CD4-positive, alpha-beta T cell treated with Interleukin-21 for 1 hour (primary cell): ENCODE data around the gene AHNAK.

Experiments used
- DNase-seq: peaks from one replicate; pipeline ENCODE4 v3.0.0-alpha.2; 2020

Gene AHNAK

DNA sequence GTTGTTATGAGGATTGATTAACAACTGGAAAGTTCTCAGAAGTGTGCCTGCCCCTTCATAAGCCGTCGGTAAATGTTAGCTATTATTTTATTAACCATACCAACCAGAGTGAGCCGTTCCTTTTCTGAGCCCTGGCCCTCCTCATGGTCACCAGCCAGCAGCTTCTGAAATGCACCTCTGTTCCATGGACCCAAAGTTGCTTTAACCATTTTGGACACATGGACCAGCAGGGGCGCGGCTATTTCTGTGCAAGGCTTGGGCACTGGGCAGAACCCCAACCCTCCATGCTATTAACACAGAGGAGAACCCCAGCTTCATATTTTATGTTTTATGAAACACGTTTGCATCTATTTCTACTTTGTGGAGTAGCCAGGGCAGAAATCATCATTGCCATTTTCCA lies 146.3 kb downstream of the AHNAK start:
- DNase-seq: no peak

DNA sequence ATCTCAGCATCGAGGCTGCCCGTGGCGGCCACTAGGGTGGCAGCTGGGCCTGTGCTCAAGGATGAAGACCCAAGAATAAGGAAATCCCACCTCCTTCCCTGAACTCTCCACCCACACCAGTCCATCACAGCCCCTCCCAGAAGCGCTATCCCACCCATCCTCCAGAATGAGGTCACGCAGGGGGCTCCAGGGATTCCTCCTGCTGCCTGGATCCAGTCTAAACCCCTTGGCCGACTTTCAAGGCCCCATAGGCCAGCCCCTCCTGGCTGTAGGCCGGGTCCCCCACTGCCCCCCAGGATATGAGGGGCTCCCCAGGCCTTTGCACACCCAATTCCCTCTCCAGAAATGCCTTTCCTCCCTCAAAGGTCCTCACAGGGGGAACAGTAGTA lies 146.7 kb downstream of the AHNAK start:
- DNase-seq: no peak

DNA sequence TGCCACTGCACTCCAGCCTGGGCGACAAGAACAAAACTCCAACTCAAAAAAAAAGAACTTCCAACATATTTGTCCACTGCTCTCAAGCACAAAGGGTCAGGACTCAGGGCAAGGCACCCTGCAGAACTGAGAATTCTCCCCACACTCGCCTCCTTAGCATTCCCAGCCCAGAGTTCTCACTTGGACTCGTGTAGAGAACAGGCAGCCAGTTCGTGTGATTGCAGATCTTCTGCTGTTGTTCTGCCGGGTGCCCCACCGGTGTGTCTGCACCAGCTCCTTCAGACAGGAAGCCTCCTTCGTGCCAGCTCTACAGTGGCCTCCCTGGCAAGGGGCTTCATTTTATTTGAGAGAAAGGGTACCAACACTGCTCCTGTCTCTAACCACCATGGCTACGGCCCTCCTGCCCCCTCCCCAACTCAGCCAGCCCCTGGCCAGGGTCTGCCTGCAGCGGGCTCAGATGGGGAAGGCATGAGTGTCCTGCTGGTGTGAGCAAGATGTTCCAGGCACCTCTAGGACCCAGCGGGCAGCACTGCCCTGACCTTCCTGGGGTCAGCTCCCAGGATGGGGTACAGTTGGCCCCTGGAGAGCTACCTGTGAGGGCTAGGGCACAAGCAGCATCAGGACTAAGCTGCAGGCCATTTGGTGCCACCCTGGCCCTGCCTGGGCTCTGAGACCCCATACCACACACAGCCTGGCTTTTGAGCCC lies 147.3 kb downstream of the AHNAK start:
- no peak for DNase-seq

DNA sequence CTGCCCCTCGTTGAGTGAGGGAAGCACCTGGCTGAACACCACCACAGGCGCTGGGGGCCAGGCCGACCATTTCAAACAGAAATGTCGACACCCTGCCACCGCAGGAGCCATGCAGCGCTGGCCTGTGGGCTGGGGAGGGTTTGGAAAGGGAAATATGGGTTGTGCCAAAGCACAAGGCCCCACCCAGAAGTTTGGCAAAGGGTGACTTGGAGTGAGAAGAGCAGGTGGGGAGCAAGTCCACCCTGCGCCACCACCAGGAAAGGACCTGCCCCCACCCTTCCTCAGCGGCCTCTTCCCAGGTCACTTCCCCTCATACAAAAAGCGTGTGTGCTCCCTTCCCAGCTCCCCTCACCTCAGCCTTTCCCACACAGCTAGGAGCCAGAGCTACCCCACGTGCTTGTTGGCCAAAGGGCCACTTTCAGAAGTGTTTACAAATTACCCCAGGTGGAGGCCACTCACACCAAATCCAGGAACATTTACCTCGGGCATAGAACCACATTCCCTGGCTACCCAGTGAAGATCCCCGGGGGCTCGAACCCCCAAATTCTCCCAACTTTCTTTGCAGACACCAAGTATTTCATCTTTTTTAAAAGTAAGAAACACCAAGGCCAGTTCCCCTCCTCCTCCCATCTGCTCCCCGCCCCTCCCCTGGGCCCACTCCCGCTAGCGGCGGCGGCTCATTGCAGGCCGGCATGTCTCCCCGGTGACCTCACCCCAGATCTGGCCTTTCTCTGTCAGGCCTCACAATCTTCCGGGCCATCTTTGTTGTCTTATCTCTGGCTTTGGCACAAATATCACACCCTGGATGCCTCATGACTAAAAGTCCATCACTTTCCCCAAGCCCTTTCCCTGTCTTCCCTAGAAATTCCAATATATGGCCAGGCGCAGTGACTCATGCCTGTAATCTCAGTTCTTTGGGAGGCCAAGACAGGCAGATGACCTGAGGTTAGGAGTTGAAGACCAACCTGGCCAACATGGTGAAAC lies 148.3 kb downstream of the AHNAK start:
- DNase-seq: no peak

DNA sequence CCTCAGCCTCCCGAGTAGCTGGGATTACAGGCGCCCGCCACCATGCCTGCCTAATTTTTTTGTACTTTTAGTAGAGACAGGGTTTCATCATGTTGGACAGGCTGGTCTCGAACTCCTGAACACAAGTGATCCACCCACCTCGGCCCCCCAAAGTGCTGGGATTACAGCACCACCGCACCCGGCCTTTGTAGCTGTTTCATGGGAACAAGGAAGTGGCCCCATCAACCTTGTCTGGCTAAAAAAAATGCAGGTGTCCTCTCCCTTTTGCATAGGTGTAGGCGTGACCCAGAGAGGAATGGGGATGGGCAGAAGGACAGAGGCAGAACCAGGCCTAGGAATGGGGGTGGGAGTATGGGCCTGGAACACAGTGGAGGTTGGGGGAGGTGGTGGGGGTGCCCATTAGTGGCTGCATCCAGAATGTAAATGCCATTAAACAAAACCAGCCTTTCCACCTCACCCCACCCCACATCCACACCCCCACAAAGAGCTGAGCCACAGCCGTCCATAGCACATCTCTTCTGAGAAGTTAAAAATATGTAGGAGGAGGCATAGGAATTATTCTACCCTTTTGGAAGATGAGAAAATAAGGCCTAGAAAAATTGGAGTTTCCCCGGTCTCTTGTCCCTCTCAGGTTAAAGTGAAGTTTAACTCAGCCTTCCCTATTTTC lies 150.6 kb downstream of the AHNAK start:
- DNase-seq: no peak

DNA sequence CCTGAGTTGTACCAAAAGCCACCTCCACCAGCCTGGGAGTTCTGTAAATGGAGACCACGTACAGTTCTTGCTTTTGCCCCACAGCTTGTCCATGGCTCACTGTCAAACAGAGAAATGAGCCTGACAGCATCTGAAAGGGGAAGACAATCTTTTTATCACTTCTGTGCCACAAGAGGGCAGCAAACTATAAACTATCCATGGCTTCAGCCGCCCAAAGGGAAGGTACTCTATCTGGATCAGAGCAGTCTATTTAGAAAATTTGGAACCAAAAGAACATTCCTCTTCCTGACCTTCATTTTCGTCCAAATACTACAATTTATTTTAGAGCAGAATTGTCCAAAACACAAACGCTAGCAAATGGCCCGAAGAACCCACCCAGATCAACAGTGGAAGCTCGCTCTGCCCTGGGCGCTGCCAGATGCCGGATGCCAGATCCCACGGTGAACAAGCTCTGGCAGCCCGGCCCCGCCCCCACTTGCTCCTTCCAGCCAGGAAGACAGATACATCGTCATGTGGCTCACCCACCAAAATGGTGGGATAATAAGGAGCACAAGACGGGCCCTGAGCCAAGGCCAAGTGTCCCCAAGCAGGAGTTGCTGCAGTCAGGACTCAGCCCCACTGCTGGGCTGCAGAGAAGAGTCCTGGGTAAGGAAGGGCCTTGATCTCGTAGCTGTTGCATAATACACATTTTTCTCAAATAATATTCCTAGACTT lies 151.6 kb downstream of the AHNAK start:
- DNase-seq: peak; percentile 78

DNA sequence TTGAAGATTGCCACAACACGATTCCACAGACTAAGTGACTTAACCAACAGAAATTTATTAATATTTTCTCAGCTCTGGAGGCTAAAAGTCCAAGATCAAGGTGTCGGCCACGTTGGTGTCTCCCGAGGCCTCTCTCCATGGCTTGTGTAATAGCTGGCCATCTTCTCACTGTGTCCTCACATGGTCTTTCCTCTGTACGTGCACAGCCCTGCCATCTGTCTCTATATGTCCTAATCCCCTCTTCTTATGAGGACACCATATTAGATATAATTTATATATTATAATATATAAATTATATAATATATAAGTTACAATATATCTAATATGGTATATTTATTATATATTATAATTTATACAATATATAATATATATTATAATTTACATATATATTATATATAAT lies 152.9 kb downstream of the AHNAK start:
- no peak for DNase-seq

DNA sequence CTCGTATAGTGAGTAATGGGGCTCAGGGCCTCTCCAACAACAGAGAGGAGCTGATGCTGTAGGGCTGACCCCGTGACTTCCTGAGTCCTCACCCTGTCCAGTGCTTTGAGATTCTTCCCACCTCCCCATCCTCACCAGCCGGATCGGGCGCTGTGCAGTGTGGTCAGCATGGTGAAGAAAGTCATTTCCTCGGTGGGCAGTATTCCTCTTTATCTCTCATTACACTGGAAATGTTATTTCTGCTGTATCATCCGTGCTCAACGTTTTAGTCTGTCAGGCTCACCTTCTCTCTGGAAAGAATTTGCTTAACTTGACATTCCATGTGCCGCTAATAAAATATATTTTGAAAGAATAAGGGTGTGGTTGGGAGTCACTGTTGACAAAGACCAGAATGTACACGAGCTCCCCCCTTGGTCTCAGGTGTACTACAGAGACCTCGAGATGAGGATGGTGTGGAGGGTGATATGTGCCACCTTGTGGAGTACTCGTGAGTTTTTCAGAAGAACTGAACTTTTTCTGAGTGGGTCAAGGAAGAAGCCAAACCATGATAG lies 153.5 kb downstream of the AHNAK start:
- peak; percentile 61 for DNase-seq

DNA sequence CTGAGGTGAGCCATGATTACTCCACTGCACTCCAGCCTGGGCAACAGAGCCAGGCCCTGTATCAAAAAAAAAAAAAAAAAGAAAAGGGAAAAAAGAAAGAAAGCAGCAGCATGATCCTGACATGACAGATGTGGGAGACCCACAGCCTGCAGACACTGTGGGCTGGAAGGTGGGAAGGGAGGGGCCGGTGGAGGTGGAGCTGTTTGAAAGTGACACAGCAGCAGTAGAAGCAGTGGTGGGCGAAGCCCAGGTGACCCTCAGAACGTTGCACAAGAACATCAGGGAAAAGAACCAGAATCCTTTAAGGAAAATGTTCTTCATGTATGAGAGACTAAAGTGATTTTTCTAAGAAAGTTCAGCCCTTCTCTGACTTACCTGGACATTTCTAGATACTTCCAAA lies 154.1 kb downstream of the AHNAK start:
- DNase-seq: no peak

DNA sequence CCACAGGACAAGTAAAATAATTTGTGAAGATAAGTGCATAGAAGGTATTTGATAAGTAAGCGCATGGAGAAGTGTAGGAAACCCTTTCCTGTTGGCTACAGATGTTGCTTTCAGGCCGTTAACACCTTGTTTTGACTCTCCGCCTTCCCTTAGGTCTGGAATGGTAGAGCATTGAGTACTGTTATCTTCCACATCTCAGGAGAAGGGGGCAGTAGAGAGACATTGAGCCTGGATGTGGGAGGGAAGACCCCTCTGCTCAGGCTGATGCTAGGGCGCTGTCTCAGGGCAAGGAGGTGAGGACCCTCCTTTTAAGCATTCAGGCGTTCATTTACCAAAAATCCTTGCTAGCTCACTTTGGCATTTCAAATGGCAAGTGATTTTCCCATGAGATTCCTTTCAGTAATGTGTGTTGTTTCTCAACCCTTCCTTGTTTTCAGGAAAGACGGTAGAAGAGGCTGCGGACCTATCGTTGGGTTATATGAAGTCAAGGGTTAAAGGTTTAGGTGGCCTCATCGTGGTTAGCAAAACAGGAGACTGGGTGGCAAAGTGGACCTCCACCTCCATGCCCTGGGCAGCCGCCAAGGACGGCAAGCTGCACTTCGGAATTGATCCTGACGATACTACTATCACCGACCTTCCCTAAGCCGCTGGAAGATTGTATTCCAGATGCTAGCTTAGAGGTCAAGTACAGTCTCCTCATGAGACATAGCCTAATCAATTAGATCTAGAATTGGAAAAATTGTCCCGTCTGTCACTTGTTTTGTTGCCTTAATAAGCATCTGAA lies 154.8 kb downstream of the AHNAK start:
- no peak for DNase-seq

DNA sequence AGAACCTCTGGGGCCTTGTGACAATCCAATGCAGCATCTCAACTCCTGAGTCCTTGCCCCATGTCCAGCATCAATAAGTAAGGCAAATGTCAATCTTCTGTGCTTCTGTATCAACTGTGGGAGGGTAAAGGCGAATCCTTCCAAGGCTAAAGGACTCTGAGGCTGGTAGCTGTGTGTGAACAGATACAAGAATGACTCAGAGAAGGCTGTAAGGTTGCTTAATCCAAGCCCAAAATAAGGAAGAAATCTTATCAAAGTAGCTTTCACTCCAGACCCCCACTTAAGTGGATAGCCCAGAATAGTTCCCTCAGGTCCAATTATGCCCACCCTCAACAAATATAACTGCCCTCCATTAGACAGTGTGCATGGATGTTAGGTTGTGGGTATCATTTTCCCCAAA lies 155.9 kb downstream of the AHNAK start:
- no peak for DNase-seq

DNA sequence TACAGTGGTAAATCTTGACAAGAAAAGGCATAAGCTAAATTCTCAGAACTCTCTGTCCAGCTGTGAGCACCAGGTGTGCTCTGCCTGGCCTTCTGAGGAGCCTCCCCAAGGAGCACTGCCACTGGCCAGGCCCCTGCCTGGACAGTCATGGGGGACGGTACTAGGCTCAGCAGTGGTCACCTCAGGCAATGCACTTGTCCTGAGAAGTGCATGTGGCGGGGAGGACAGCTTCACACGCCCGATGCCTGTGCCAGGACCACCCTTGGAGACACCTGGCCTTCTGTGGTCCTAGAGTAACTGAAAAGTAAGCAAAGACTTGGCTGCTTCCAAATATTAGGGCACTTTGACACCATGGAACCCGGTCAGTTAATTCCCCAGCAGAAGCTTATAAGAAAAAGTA lies 156.4 kb downstream of the AHNAK start:
- DNase-seq: no peak

DNA sequence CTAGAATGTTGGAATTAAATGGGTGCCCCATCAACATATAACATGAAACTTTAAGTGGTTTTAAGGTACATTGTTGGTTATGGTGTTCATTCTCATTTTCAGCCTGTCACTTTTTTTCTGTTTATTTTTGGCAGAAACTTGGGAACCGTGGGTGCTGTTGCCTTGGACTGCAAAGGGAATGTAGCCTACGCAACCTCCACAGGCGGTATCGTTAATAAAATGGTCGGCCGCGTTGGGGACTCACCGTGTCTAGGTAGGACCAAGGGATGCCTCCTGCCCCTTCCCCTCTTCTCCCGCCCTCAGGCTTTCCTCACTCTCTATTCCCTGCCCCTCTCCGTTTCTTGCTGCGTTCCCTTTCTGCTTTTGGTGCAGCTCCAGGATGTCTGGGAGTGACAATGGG lies 157.6 kb downstream of the AHNAK start:
- DNase-seq: no peak

DNA sequence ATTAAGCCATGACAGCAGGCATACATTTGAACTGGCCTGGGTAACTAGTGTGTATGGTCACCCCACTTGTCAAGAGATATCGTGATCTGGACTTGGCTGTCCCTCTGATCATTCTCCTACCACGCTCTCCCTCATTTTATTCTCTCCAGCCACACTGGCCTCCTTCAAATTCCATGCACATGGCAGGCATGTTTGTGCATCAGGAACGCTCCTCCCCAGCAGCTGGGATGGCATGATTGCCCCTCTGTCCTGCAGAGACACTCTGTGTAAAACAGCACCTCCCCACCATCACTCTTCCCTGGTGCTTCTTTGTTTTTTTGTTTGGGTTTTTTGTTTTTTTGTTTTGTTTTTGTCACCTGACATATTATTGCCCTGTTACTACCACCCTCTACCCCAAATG lies 159.2 kb downstream of the AHNAK start:
- DNase-seq: no peak

DNA sequence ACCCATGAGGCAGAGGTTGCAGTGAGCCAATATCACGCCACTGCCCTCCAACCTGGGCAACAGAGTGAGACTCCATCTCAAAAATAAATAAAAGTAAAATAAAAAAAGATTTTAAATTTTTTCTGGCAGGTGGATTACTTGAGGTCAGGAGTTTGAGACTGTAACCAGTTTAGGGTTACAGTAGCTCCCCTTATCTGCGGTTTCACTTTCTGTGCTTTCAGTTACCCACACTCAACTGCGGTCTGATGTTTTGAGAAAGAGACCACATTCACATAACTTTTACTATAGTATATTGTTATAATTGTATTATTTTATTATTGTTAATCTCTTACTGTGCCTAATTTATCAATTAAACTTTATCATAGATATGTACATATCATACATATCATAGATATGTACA lies 160.5 kb downstream of the AHNAK start:
- DNase-seq: peak; percentile 55

DNA sequence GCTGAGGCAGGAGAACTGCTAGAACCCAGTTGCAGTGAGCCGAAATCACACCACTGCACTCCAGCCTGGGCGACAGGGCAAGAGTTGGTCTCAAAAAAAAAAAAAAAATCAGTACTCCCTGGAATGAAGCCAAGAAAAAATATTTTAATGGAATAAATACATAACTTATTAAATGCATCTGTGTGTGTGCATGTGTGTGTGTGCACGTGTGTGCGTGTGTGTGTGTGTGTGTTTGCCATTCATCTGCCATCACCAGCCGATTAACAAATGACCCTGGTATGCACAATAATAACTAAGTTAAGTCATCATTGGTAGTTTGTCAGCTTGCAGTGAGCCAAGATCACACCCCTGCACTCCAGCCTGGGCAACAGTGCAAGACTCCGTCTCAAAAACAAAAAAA lies 162.8 kb downstream of the AHNAK start:
- no peak for DNase-seq
